TTC549 (cell line): ENCODE data around the gene TPD52L2.
"Not testable (repeated sequence)": the region's sequence is repeated elsewhere in the genome, so short reads cannot be mapped to it uniquely, and the experiment has no call there.

ENCODE experiments used
- FAIRE-seq: peaks from 2 replicates; lab custom pipeline; 2012; peaks lifted over from hg19 to GRCh38; lab: Jason Lieb, UNC

Gene TPD52L2

DNA sequence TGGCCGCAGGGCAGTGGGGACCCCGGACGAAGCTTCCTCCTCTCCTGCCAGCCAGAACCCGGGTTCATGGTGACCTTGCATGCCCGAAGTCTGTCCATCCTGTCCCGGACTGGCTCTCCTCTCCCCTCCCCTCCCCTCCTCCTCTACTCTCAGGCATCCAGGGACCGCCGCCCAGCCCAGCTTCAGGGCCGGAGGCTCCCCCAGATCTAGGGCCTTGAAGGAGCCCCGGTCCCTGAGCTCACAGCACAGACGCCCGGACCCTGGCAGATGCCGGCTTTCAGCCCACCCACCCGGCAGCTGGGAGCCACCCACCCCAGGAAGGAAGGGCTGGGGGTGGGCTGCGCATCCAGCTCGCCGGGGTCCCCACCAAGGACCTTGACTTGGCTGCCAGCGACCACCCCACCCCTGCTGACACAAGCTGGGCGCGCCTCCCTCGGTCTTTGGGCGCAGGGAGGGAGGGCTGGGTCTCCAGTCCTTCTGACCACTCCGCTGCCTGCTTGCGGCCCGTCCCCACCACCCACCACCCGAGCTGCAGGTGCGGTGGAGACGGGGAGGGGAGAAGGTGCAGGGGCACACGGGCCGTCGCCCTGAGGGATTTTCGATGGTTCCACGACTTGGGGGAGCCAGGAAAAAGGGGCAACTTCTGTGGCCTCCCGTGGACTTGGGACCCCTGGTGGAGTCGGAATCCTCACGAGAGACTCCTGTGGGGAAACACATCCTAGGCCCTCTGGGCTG lies 9.5 kb upstream of the TPD52L2 start:
- no peak for FAIRE-seq

GRCh38 chr20:63856098-63856511 lies 9.0 kb upstream of the TPD52L2 start:
- FAIRE-seq: no peak

DNA sequence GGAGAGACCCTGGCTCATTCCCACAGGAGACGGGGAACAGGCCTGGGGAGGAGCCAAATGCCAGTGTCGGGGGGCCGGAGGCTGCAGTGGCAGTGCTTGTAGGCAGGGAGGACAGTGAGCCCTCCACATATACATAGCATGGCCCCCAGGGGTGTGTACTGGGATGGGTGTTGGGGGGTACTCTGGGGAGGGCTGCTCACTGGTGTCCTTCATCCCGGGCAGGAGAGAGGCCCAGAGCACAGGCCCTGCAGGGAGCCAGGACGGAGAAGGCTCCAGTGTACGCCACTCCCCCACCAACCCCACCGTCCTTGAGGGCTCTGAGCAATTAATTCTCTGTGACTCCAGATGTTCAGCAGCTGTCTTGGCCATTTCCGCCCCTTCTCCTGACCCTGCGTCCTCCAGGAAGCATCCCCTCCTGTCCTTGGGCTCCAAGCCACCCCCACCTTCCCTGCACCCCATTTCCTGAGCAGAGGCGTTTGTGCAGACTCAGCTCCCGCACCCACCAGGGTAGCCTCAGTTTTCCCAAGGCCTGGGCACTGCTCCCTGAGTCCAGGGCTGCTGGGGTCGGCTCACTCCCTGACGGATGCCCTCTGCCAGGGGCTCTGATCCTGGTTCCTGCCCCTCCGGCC lies 7.2 kb upstream of the TPD52L2 start:
- FAIRE-seq: no peak

GRCh38 chr20:63858393-63859165 lies 6.5 kb upstream of the TPD52L2 start:
- no peak for FAIRE-seq

GRCh38 chr20:63859166-63859699 lies 5.8 kb upstream of the TPD52L2 start:
- no peak for FAIRE-seq

GRCh38 chr20:63860325-63861051 lies 4.6 kb upstream of the TPD52L2 start:
- no peak for FAIRE-seq

DNA sequence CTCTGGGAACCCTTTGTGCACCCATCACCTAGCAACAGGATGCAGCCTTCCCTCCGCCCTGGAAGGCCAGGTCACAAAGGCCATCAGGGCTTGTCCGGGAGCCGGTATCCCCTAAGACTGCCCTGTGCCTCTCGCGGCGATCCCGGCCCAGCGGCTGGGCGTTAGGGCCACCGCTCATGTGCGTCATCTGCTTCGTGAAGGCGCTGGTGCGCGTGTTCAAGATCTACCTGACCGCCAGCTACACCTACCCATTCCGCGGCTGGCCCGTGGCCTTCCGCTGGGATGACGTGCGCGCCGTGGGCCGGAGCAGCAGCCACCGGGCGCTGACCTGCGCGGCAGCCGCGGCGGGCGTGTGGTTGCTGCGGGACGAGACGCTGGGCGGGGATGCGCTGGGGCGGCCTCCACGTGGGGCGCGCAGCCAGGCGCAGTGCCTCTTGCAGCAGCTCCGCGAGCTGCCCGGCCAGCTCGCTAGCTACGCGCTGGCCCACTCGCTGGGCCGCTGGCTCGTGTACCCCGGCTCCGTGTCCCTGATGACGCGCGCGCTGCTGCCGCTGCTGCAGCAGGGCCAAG lies 3.6 kb upstream of the TPD52L2 start, which contains the start of gene ABHD16B:
TSS of gene ABHD16B (plus strand) at position 134 of the 570 bp plus-strand sequence. CDS start at position 177, 43 bp downstream.
- FAIRE-seq: no peak

DNA sequence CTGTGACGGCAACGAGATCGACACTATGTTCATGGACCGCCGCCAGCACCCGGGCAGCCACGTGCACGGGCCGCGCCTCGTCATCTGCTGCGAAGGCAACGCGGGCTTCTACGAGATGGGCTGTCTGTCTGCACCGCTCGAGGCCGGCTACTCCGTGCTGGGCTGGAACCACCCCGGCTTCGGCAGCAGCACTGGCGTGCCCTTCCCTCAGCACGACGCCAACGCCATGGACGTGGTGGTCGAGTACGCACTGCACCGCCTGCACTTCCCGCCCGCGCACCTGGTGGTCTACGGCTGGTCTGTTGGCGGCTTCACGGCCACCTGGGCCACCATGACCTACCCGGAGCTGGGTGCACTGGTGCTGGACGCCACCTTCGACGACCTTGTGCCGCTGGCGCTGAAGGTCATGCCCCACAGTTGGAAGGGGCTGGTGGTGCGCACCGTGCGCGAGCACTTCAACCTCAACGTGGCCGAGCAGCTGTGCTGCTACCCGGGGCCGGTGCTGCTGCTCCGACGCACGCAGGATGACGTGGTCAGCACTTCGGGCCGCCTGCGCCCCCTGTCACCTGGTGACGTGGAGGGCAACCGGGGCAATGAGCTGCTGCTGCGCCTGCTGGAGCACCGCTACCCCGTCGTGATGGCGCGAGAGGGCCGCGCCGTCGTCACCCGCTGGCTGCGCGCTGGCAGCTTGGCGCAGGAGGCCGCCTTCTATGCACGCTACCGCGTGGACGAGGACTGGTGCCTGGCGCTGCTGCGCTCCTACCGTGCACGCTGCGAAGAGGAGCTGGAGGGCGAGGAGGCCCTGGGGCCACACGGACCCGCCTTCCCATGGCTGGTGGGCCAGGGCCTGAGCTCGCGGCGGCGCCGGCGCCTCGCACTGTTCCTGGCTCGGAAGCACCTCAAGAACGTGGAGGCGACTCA lies 2.8 kb upstream of the TPD52L2 start:
- no peak for FAIRE-seq

DNA sequence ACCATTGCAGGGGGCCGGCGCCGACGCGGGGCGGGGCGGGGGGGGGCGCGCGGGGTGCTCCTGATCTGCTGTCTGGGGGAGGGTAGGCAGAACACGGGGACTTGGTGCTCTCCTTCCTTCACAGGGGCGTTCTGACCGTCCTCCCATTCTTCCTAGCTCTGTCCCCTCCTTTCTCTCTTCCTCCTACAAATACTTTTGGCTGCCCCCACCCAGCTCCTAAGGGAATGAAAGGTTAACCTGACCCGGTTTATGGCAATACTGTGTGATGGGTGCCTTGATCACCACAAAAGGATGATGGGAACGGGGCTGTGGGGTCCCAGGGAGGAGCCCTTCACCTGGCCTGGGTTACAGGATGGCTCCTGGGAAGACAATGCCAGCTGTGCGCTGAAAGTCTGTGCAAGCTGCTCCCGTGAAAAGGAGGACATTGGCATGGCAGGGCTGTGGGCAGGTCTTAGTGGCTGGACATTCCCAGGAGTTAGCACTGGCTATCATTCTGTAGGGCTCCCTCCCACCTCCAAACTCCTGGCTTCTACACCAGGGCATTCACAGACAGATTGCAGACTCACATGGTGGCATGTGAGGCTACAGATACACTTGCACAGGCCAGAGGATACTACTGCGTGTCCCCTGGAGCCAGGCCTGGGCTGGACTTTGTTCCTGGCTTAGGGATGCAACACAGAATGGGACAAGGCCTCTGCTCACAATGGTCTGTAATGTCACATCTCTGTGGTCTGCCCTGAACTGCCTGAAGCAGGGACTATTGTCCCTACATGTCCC lies 1.9 kb upstream of the TPD52L2 start:
- FAIRE-seq: no peak

DNA sequence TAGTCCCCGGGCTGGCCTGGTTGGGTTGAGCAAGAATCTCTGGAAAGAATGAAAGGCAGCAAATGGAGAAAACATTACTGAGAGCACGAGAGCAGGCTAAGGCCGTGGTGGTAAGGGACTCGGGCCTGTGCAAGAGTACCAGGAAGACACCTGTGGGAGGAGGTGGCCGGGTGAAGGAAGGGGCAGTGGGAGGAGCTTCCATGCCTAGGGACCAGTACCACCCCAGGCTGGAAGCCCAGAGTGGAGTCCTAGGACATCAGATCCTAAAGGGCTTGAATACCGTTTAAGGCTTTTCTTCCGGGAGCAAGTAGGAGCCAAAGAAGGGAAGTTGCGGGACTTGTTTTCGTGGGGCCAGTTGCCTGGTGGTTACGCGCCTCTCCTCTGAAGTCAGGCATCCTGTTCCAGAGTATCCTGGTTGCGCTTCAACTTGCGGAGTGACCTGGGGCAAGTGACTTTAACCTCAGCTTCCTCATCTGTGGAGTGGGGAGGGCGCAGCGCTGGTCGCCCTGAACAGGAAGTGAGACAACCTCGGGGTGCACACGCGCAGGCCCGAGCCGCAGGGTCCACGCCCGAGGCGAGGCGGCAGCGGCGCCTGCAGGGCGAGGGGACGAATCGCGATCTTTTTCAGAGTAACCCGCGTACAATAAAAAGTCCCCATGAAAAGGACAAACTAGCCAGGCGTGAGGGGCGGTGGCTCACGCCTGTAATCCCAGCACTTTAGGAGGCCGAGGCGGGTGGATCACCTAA lies 1.1 kb upstream of the TPD52L2 start:
- no peak for FAIRE-seq

DNA sequence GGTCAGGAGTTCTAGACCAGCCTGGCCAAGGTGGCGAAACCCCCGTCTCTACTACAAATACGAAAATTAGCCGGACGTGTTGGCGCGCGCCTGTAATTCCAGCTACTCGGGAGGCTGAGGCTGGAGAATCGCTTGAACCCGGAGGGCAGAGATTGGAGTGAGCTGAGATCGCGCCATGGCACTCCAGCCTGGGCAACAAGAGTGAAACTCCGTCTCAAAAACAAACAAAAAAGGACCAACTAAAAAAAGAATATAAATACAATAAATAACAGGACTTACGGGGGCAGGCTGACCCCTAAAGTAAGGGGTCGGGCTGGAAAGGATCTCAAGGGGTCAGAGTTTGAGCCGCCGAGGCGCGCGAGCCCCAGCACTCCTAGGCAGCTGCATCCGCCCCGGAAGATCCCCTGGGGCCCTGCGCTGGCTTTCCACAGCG lies 509 bp upstream of the TPD52L2 start:
- FAIRE-seq: no peak

DNA sequence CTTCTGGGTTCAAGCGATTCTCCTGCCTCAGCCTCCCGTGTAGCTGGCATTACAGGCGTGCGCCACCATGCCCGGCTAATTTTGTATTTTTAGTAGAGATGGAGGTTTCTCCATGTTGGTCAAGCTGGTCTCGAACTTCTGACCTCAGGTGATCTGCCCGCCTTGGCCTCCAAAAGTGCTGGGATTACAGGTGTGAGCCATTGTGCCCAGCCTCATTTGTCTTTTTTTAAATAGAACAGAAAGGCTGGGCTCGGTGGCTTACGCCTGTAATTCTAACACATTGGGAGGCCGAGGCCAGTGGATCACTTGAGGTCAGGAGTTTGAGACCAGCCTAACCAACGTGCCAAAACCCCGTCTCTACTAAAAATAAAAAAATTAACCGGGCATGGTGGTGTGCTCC lies 2.0 kb downstream of the TPD52L2 start:
- not testable (repeated sequence) for FAIRE-seq

DNA sequence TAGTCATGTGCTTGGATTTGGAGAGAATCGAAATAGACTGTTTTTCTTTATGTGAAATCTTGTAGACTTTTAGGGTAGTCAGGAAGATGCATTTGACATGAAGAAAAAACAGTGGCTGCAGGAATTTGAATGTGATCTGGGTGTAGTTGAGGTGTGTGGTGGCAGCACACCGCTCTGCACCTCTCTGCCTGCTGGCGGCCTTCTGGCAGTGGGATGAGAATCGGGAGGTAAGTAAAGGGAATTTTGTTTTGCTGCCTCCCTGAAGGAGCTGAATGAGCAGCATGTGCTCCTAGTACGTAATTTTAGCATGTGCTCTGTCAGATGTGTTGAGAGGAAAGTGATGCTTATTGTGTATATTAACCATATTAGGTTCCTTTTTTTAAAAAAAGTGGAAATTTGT lies 3.2 kb downstream of the TPD52L2 start:
- no peak for FAIRE-seq

GRCh38 chr20:63873477-63873971 lies 8.5 kb downstream of the TPD52L2 start:
- no peak for FAIRE-seq

- FAIRE-seq: not testable (repeated sequence)
These were observed 9.2 kb downstream of the TPD52L2 start for GRCh38 chr20:63874241-63874640.

DNA sequence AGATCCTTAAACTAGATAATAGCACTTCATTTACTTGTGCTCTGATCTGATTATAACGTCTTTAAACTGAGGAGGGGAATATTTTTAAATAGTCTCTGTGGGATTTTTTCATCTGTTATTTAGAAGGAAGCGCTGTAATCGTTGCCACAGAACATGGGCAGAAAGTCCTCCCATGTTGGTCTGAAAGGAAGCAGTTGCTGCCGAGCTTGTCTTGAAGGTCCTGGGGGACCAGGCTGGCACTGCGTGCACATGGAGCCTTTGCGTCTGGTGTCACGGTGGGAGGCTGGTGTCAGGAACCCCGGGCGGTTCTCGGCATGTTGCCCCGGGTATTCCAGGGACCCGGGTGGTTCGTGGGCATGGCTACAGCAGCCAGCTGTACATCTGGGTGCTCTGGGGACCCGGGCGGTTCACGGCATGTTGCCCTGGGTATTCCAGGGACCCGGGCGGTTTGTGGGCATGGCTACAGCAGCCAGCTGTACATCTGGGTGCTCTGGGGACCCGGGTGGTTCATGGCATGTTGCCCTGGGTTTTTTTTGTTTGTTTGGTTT lies 11.5 kb downstream of the TPD52L2 start:
- no peak for FAIRE-seq

DNA sequence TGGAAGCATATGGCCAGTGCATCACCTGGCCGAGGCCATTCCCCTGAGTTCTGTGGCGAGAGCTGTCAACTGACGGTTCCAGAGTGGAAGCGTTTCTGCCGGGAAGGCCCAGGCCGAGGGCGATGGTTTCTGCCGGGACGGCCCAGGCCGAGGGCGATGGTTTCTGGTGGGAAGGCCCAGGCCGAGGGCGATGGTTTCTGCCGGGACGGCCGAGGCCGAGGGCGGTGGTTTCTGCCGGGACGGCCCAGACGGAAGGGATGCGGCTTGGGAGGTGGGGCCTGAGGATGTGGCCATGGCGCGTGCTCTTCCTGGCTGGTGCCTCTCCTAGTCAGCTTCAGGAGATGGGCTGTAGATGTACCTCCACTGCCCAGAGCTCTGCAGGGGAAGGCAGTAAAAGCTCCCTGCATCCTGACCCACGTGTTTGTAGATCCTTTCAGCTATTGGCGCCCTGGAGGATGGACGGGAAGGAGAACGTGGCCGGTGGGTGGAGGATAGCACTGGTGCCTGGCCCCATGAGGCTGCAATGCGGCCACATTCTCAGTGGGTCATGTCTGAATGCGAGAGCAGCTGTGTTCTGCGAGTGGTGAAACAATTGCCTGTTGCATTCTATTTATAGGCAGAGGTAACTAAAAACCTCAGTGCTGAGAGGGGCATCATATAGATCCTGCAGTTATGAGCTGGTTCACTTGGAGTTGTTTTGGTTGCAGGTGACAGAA lies 12.8 kb downstream of the TPD52L2 start:
- FAIRE-seq: no peak
